Dedifferentiated amniotic fluid mesenchymal stem cell (primary cell): ENCODE measurements around the gene NSMF.

ENCODE experiments used
- DNase-seq: peaks from one replicate; pipeline ENCODE4 v3.0.0-alpha.2; 2016; ENCODE audit errors: extremely low spot score

The NSMF gene

DNA sequence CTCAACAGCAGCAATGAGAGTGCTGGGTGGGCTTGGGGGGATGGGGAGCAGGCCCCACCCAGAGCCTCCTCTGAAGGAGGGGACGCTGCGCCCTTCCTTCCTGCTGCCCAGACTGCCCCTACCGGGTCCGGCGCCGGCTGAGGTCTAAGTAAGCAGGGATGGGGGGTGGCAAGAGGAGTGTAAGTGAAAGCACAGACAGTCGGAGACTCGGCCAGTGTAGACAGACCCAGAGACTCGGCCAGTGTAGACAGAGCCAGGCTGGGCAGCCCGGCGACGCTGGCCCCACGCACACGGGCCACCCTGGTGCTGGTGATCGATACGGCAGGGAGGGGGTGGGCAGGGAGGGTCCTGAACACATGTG, 10.6 kb downstream of the NSMF start:
- DNase-seq, result no peak

DNA sequence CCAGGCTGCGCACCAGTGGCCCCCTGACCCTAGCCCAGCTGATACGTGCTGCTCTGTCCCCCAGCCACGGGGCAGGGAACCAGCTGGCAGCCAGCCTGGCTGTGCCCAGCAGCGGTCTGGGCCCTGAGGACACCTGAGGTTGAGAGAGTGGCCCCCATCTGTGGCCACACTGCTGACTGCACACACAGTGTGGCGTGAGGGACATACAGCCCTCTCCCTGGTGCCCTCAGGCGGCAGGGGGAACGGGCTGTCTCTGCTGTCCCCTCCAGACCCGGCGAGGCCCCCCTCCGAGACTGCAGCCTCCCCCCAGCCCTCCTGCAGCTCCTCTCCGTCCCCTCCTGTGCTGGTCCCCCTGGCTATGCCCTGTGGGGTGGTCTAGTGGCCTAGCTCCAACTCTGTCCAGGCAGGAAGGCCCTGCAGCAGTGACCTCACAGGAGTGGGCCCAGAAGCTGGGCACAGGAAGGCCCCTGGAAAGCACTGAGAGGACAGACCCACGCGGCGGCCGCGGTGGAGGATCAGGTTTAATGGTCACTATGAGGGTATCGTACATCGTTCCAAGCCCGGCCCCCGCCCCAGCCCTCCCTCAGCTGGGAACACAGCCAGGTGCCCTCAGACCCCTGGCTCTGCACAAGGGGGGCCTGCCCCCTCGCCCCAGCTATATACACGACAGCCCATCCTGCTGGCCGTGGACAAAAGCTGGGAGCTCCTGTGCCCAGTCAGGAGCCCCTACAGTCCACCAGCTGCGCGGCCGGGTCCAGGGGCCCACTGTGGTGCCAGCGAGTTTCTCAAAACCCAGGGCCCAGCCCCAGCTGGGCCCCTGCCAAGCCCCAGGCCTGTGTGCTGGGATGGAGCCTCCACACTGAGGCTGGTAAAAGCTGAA, 11.2 kb downstream of the NSMF start:
- DNase-seq, result no peak

DNA sequence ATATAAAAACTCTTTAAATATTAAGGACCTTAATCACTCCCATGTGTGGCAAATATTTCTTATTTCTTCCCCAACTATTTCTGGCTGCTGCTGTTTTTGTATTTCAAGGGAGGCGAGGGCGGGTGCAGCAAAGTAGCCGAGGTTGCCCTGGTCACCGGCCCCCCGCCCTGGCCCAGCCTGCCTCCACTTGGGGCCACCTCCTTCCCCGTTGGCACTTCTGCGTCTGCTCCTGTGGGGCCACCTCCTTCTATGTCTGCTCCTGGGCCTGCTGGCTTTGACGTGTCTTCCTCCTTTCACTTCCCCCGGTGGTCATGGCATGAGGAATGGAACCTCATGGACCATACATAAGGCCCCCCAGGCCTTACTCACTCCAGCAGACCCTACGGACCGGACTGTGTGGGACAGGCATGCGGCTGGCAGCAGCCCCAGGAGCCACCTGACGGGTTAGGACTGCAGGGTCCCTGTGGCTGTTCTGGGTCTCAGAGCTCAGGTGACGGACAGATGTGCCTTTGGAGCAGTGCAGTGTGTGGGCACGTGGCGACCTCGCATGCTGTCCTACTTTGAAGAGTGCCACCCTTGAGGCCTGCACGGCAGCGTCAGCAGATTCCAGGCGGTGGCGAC, 12.2 kb downstream of the NSMF start:
- DNase-seq, result no peak

DNA sequence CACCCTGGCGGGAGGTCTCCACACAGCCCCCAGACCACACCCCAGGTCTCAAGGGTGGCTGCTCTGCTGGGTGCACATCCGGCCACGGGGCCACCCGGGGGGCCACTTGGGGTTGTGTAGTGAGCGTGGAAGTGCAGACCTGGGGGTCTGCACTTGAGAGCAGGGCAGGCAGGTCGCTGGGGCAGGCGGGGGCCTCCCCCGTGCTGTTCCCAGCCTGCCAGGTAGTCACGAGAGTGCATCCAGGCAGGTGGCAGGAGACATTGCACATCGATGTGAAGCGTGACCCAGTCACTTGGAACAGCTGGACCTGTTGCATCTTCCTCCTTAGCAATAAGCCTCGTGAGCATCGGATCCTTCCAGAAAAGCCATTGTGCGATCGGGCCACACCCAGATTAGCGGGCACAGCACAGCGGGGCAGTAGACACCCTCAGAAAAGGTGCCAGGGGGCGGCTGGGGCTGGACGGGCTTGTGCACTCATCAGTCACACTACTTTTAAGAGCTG, 13.2 kb downstream of the NSMF start:
- DNase-seq, result no peak

DNA sequence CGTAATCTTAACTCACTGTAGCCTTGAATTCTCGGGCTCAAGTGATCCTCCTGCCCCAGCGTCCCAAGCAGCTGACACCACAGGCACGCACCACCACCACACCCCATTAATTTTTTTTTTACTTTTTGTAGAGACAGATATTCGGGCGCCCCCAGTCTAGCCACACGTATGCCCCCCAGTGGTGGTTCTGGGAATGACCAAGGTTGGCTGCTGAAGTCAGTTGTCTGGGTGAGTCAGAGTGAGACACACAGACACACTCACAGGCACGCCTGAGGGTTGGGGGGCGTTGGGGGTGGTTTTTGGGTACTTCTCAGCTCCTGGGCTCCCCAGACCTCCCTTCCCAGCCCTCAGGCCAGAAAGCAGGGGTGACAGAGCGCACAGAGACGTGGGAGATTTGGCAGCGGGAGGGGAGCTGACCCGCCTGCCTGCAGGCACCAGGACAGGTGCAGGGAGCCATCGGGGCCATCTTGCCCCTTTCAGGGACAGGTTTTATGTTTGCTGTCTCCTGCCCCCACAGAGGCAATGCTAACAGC, 13.8 kb downstream of the NSMF start:
- peak; percentile 68 for DNase-seq

DNA sequence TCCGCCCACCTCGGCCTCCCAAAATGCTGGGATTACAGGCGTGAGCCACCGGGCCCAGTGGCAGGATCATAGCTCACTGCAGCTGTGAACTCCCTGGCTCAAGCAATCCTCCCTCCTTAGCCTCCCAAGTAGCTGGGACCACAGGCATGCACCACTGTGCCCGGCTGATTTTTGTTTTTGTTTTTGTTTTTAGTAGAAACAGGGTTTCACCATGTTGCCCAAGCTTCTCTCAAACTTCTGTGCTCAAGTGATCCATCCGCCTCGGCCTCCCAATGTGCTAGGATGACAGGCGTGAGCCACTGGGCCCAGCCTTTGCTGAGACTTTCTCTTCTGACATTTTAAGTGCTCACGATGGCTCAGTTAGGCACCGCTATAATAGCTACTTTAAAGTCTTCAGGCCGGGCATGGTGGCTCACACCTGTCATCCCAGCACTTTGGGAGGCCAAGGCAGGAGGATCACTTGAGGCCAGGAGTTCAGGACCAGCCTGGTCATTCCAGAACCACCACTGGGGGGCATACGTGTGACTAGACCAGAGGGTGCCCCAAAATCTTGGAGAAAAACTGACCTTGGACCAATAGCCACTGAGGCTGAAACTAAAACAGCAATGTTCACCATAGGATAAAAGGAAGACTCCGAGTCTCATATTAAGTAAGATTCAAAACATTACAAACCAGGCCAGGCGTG, 14.9 kb downstream of the NSMF start:
- no peak for DNase-seq

DNA sequence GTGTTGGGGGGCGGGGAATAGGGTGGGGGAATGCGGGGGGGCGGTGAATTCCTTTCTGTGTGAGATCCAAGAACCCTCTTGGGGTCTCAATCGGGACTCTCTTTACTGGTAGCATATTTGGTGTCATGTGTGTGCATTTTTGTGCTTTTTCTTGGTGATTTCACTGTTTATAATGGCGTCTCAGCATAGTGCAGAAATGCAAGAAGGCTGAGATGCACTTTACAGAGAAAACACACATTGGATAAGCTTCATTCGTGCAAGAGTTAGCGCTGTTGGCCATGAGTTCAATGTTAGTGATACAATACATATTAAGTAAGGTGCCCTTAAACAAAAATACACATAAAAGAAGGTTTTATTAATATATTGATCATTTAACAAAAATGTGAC, 17.2 kb downstream of the NSMF start:
- DNase-seq, result no peak

DNA sequence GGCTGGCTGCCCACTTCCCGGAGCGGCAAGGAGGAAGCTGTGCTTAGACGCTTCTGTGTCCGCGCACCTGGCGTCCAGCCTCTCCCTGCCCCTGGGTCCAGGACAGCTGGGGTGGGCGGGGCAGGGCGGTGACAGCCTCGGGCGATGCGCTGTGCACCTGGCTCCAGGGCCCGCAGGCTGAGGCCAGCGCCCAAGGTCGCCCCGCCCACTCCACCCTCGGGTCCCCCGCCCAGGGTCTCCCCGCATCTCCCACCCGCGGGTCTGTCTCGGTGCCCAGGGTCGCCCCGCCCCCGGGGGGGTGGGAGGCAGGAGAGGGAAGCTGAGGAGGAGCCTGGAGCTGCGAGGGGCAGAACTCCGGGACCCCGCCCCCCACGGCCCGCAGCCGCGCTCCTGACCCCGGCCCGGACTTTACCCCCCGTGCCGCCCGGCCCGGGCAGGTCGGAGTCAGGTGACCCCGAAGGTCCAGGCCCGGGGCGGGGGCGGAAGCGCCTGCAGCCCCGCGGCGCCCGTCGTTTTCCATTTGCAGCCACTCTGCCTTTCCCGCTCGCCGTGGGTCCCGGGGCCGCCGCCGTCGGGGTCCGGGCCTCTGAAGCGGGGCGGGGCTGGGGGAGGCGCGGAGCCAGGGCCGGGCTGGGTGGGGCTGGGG, 17.7 kb downstream of the NSMF start, which contains the start of gene ENTPD8:
Gene ENTPD8, minus strand, starts transcription at position 69 of the 646 bp plus-strand sequence. CDS start 3,072 bp downstream, outside the sequence.
- no peak for DNase-seq

DNA sequence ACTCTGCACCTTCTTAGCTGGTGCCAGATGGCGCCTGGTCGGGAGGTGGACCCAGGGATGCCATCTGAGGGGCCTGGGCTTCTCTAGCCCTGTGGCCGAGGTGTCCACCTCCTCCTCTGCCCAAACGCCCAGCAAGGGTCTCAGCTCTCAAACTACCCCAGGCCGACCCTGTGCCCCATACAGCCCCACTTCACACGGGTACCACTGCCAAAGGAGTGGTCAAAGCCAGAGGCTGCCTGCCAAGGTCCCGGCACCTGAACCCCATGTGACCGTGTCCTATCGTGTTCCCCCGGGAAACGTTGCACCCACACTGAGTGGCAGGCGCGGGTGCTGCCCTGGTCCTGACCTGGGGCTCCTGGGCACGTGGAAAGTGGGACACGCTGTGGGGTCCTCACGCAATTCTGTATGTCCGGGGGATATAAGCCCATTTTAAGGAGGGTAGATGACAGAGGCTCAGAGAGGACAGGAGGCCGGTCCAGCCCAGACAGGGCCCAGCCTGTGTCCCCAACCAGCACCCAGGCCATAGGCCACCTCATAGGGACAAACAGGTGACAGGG, 19.9 kb downstream of the NSMF start:
- no peak for DNase-seq

DNA sequence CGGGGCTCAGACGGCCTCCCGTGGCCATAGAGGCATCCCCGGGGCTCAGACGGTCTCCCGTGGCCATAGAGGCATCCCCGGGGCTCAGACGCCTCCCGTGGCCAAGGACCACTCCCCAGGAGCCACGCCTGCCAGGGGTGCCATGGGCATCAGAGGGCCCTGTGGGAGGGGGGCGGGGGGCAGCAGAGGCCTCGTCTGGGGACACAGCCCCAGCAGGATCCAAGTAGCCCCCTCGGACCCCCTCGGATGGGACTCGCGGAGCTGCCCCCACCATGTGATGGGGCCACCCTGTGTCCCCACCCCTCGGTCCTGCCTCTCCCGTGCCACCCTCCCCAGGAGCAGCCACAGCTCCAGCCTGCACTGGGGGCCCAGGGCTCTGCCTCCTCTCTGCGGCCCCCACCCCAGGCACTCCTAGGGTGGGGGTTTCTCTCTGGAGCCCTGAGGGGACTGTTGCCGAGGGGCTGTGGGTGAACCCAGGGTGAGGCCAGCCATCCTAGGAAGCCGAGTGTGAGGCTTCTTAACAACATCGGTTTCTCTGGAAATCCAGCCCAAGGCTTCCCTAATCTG, 20.5 kb downstream of the NSMF start:
- DNase-seq, result no peak

DNA sequence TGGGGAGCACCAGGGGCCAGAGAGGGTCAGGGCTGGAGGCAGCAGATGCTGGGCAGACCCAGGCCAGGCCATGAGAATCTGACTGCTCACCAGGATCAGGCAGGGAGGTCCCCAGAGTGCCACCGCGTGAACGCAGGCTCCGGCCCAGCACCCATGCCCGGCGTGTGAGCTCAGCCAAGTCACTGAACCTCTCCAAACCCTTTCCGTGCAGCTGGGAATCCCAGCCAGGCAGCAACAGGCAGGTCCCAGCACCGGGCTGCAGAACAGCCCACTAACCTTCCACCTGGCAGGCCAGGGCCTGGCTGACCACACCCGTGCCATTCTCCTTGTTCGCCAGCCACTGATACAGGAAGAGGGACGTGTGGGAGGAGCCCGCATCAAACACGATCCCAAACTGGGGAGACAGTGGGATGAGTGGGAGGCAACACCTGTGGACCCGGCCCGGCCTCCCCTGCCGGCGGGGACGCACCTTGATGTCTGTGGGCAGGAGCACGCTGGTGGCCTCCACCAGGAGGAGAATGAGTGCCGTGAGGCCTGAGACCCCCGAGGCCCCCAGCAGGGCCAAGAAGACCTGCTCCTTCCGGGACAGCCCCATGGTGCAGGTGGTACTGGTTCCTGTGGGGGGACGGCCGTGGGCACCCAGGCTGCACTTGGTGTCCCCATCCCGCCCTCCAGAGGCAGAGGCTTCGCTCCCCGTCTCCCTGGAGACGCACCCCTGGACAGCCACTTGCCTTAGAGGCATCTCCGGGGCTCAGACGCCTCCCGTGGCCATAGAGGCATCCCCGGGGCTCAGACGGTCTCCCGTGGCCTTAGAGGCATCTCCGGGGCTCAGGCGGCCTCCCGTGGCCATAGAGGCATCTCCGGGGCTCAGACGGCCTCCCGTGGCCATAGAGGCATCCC, 21.2 kb downstream of the NSMF start:
- DNase-seq, result no peak

DNA sequence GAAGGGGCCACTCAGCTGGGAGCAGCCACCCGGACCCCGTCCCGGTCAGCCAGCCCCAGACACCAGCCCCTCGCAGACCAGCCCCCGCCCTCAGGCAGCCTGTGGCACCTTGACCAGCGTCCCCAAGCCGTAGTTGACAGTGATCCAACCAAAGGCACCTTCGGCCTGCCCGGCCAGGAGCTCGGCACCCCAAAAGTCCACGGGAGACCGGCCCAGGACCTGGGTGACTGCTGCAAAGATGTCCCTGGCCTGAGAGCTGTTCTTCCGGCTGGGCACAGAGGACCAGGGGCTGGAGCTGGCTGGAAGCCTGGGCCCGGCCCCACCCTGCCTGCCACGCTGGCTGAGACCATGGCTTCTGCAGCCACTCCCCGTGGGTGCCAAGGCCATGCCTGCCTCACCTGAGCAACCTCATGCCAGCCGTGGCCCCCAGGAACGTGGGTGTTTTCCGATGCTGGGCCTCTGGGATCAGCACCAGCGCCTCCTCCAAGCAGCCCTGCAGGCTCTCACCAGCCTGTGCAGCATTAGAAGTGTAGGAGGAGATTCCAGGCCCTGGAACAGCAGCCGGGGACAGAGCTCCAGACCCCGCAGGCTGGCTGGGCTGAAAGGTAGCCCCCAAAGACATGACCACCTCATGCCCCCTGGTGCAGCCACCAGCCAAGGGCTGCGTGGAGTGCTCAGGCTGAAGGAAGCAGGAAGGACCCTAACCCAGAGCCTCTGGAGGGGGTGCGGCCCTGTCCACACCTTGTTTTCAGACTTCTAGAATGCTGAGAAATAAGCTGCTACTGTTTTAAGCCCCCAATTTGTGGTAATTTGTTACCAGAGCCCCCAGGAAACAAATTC, 22.2 kb downstream of the NSMF start:
- no peak for DNase-seq

DNA sequence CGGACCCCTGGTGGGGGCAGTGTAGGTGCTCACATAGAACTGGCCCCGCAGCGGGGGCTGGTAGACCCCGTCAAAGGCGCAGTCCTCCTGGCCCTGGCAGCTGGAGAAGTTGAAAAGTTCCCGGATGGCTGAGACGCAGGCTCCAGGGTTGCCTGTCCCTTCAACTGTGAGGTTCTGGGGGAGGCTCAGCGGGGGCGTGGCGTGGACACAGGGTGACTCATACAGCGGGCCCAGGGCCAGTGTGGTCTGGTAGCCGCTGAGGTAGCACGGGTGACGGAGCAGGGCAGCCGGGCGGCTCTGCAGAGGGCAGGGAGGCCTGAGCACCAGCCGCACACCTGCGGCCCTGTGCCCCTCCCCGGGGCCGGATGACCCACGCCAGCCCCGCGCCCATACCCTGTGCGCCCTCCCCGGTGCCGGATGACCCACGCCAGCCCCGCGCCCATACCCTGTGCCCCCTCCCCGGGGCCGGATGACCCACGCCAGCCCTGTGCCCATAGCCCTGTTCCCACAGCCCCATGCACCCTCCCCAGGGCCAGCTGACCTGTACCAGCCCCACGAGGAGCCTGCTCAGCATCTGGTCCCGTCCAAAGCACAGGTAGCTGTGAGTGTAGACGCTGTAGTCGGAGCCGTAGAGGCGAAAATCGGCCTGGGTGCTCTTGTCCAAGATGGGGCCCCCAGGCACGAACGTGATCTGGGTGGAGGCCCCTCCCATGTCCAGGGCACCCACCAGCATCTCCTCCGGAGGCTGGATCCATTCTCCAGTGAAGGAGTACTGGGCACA, 23.0 kb downstream of the NSMF start:
- no peak for DNase-seq

DNA sequence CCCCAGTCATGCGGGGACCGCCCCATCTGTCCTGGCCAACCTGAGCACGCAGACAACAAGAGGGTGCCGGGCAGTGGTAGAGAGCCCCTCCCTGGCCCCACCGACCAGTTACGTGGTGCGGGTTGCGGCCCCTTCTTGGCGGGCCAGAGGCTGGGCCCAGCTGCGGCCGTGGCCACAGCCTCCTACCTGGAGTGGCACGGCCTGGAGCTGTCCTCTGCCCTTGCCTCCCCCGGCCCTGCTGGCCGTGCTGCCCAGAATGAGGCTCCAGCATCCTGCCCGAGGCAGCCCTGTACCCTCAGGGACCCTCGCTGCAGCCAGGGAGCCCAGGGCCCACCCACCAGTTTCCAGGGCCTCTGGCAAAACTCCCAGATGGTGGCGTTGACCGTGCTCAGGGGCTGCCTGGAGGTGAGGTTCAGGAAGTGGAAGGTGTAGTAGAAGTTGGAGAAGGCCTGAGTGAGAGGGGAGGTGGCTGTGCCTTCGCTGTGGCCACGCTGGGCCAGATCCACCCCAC, 23.7 kb downstream of the NSMF start:
- DNase-seq, result no peak

DNA sequence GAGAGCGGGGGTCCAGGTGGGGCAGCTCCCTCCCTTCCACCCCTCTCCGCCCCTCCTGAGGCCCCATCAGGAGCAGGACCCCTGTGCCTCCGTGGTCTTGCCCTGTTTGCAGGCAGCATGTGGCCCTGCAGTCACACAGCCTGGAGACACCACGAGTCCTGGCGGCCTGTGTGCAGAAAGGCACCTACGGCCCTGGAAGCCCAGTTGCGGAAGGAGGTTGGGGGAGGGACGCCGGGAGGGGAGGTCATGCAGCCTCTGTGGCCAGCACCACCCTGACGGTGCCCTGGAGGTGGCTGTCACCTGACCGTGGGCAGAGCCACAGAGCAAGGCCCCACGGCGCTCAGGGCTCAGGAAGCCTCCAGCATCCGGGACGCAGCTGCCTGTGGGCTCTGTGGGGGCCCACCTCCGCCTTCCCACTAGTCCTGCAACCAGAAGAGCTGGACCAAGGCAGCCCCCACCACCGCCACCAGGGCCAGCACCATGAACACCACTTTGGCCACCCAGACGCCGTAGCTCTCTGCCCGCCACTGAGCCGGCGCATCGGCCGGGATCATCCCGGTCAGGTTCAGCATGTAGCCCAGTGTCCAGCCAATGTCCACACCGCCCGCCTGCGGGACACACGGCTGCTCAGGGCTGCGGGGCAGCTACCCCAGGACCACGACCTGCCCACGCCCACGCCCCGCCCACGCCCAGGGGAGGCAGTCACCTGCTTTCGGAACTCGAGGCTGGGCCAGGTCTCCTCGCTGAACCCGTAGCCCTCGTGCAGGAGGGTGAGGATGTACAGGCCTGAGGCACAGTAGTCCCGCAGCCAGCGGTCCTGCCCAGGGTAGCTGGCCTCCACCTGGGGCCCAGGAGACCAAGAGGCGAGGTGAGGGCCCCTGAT, 24.4 kb downstream of the NSMF start:
- no peak for DNase-seq

DNA sequence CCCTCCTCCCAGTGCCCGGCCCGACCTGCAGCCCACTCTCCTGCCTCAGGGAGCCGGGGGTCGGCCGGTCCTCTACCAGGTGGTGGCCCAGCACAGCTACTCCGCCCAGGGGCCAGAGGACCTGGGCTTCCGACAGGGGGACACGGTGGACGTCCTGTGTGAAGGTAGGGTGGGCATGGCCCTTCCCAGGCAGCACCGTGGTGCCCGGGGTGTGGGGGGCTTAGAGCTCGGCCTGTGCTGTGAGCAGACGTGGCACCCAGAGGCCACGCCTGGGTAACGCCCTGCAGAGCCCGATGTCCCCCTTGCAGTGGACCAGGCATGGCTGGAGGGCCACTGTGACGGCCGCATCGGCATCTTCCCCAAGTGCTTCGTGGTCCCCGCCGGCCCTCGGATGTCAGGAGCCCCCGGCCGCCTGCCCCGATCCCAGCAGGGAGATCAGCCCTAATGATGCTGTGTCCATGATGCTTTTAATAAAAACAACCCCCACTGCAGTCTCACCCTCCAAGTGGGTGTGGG, 25.2 kb downstream of the NSMF start:
- DNase-seq, result no peak

DNA sequence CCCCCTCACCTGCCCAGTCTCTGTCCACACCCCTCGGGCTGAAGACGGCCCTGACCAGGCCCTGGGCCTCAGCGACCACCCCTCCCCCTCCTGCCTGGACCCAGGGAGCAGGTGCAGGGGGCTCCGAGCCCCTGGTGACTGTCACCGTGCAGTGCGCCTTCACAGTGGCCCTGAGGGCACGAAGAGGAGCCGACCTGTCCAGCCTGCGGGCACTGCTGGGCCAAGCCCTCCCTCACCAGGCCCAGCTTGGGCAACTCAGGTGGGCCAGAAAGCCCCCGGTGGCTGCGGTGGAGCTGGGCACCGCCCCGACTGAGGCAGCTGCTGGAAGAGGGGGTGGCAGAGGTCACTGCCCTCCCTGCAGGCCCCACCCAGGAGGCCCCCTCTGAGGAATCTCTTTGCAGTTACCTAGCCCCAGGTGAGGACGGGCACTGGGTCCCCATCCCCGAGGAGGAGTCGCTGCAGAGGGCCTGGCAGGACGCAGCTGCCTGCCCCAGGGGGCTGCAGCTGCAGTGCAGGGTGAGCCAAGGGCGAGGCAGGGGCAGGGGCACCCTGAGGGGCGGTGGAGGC, 25.7 kb downstream of the NSMF start:
- no peak for DNase-seq
